Suprapubic skin (tissue), 3 donors: ENCODE data around the gene RAB11A.

Experiments used
- CTCF ChIP-seq, 2 donors: fragments of 200-600 bp in 1 of 2; fragments of 450-650 bp in 1 of 2; sonication (generic) in 1 of 2; IDR thresholded peaks; one replicate each; pipeline ENCODE4 v1.5.1; 2016 to 2019; ENCODE audit warnings: antibody characterized with exemption in 2 of 2, mild to moderate bottlenecking in 1 of 2, moderate library complexity in 1 of 2
- EP300 ChIP-seq: sonication (generic); formaldehyde crosslinking; IDR thresholded peaks from one replicate; pipeline ENCODE4 v1.6.1; 2017; ENCODE audit warnings: antibody characterized with exemption

GRCh38 chr15:65937054-65937453 lies 67.8 kb downstream of the RAB11A start:
- TF ChIP-seq CTCF (IDR thresholded peaks at IDR 0.05) (no peak), EP300 (no peak)
